Measurements from ENCODE around the gene CADPS2. TPM values are rescaled to one million over a fixed set of nuclear protein-coding genes. Genes with fewer than 3 reads are reported as not detected.

Gene CADPS2
- total and polyA plus RNA-seq, 2 donors (not counting 3 experiments of a cell fraction or from before 2014, with no cell fraction given), result 9.5 to 22.6 TPM

DNA sequence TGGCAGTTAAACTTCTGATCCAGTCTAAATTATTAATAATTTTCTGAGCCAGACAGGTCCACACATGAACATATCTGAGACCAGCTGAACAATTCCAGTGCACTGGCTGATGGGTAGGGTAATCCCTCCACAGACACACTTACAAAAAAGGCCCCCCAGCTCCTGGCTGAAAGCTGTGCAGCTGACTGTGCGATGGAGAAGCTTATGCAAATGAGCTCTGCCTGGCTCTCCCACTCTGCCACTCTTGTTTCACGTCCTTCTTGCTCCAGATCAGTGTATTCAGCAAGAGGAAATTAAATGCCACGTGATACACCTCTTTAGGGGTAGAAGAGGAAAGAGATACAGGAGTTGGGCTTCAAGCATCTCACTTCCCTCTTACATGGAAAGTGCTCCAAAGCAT lies 505.3 kb downstream of the CADPS2 start:
- intact Hi-C loops (cut with micrococcal nuclease), result no loop called here
- H3K4me1 ChIP-seq (ENCODE audit: control insufficient read depth, extremely low read depth, insufficient read depth, low read length), result no peaks in the 10 kb centered on the region
- dilution Hi-C loops (cut with MboI; ENCODE audit: extremely low pct_ligation_motif_present, low sequenced_read_pairs), result no loop called here
- TF ChIP-seq, protein P1, sequence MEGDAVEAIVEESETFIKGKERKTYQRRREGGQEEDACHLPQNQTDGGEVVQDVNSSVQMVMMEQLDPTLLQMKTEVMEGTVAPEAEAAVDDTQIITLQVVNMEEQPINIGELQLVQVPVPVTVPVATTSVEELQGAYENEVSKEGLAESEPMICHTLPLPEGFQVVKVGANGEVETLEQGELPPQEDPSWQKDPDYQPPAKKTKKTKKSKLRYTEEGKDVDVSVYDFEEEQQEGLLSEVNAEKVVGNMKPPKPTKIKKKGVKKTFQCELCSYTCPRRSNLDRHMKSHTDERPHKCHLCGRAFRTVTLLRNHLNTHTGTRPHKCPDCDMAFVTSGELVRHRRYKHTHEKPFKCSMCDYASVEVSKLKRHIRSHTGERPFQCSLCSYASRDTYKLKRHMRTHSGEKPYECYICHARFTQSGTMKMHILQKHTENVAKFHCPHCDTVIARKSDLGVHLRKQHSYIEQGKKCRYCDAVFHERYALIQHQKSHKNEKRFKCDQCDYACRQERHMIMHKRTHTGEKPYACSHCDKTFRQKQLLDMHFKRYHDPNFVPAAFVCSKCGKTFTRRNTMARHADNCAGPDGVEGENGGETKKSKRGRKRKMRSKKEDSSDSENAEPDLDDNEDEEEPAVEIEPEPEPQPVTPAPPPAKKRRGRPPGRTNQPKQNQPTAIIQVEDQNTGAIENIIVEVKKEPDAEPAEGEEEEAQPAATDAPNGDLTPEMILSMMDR (IDR thresholded peaks at IDR 0.05; ENCODE audit: extremely low read depth in 1 of 2, insufficient read depth in 1 of 2, low read depth in 1 of 2, low read length in 2 of 2), result no peak
- TF ChIP-seq POLR2AphosphoS5 (IDR thresholded peaks at IDR 0.05; ENCODE audit: insufficient read depth, low read depth, low read length) (no peak), POLR2A (IDR thresholded peaks at IDR 0.05; ENCODE audit: low read depth, low read length) (no peak), FOS (IDR thresholded peaks at IDR 0.05; ENCODE audit: borderline replicate concordance, insufficient read depth, low read length) (no peak), EZH2 (IDR thresholded peaks at IDR 0.05; ENCODE audit: borderline replicate concordance, low read depth, low read length, severe bottlenecking) (no peak), JUN (IDR thresholded peaks at IDR 0.05; ENCODE audit: borderline replicate concordance, insufficient read depth, insufficient read length, low read depth) (no peak), MYC (IDR thresholded peaks at IDR 0.05; ENCODE audit: low read depth, low read length) (no peak), GATA2 (IDR thresholded peaks at IDR 0.05; ENCODE audit: insufficient read depth, insufficient read length, low read depth, low read length) (no peak)
- TF ChIP-seq, protein P2, sequence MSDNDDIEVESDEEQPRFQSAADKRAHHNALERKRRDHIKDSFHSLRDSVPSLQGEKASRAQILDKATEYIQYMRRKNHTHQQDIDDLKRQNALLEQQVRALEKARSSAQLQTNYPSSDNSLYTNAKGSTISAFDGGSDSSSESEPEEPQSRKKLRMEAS (IDR thresholded peaks at IDR 0.05; ENCODE audit: insufficient read depth, insufficient read length), result no peak
- H3K4me2 ChIP-seq (ENCODE audit: insufficient read depth, low read length), result no peak overlapping the region
- DNase-seq (ENCODE audit: low read depth, low spot score), result no peak
- no peak overlapping the region for H3K27ac ChIP-seq (ENCODE audit: insufficient read depth, low read depth, low read length)
- no peaks in the 10 kb centered on the region for H3K9me3 ChIP-seq (replicated peaks; ENCODE audit: control insufficient read depth, insufficient read depth, low read length)
- FAIRE-seq, result no peak
- no peak overlapping the region for H3K4me3 ChIP-seq (replicated peaks in 1 of 3; ENCODE audit: insufficient read depth in 1 of 3, low read depth in 1 of 3, low read length in 3 of 3)
- no peaks in the 10 kb centered on the region for H3K27me3 ChIP-seq (ENCODE audit: control insufficient read depth in 2 of 2, insufficient read depth in 2 of 2, low read length in 2 of 2)
- no peak overlapping the region for H3K9ac ChIP-seq (replicated peaks; ENCODE audit: extremely low read depth, insufficient read depth, low read length)
- no peak overlapping the region for H2AFZ ChIP-seq (ENCODE audit: low read depth, low read length)
- no peaks in the 10 kb centered on the region for H4K20me1 ChIP-seq (replicated peaks; ENCODE audit: control insufficient read depth, extremely low read depth, insufficient read depth, low read length)
- ChIA-PET CTCF (interaction anchor here (1.5 kb wide), 1 partner anchor 29 kb away, joined by 5 read pairs; no protein-coding TSS in a partner anchor), POLR2A (no interaction called here)
- peaks cover 2% of the 10 kb centered on the region for H3K9me1 ChIP-seq (replicated peaks; ENCODE audit: control insufficient read depth, extremely low read depth, insufficient read depth, low read length)
- no peaks in the 10 kb centered on the region for H3K79me2 ChIP-seq (ENCODE audit: control insufficient read depth, insufficient read depth, low read length)
- BruUV-seq (replicated peaks), result no TSS peak
- no peaks in the 10 kb centered on the region for H3K36me3 ChIP-seq (ENCODE audit: control insufficient read depth in 2 of 2, extremely low read depth in 1 of 2, insufficient read depth in 2 of 2, low read length in 2 of 2)
